Adrenal gland (tissue), 5 donors: ENCODE measurements around the gene PPTC7.

Experiments
- CTCF ChIP-seq, 6 experiments: fragments of 450-650 bp in 4 of 6; fragments of 200-600 bp in 2 of 6; sonication (generic) in 1 of 6; IDR thresholded peaks; 1 replicate in 5 of 6; 2 replicates in 1 of 6; pipeline versions ENCODE4 v1.5.1 to v1.8.0; 2016 to 2021; ENCODE audit warnings: antibody characterized with exemption in 6 of 6, mild to moderate bottlenecking in 2 of 6, moderate library complexity in 1 of 6
- POLR2A ChIP-seq, 2 donors: fragments of 450-650 bp; IDR thresholded peaks; one replicate each; pipeline ENCODE4 v1.6.1; 2017; ENCODE audit warnings: antibody characterized with exemption in 2 of 2, mild to moderate bottlenecking in 2 of 2, moderate library complexity in 1 of 2
- donor health status: DM: no; HTN: no; CAD: no.

DNA sequence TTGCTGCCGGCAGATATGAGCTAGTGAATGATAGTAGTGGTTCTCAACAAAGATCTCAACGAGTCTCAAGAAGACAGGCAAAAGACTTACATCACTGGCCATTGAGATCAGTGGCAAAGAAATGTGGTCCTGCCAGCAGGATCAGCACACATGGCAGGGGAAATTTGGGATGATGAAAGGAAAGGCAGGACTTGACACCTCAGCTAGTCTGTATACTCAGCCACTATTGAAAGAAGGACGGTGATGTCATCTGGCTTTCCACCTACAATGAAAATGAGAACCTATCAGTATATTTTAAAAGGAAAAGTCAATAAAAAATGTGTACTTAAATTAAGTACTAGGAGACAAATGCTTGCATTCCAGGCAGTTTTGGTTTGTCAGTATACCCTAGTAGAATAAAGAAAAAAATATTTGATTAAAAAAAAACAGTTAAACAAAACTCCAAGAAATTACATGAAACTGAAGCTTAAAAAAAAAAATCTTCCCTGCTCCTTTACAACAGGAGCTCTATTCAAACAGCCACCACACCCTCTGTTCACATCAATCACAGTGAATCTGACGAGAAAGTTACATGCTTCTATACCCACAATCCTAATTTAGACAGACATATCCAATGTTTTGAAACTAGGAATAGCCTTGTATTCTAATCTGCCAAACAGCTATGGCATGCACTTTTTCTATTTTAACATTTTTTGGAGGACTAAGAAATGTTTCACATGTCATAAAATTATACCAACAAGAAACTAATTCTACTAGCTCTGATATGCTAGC is 46.1 kb downstream of the PPTC7 start:
- TF ChIP-seq POLR2A (IDR thresholded peaks at IDR 0.05): no peak
- TF ChIP-seq CTCF (IDR thresholded peaks at IDR 0.05): no peak
